GM18507 (cell line): ENCODE results near the gene FAM13C.
"Not testable (repeated sequence)": the region's sequence is repeated elsewhere in the genome, so short reads cannot be mapped to it uniquely, and the experiment has no call there.

Experiments used
- DNase-seq: peaks from one replicate; pipeline ENCODE4 v3.0.0; 2011; ENCODE audit warnings: low read depth; ENCODE audit not compliant: insufficient read length; ENCODE audit errors: extremely low spot score
- FAIRE-seq: peaks from 2 replicates; lab custom pipeline; 2011; peaks lifted over from hg19 to GRCh38; lab: Jason Lieb, UNC

FAM13C gene

GRCh38 chr10:59243611-59244195 lies 118.6 kb downstream of the FAM13C start:
- FAIRE-seq = no peak
- no peak for DNase-seq

- DNase-seq (no peak), FAIRE-seq (no peak)
These were observed 119.4 kb downstream of the FAM13C start for GRCh38 chr10:59242991-59243390.

- FAIRE-seq (no peak), DNase-seq (no peak)
These were observed 120.3 kb downstream of the FAM13C start for GRCh38 chr10:59242057-59242456.

- DNase-seq (no peak), FAIRE-seq (peak; percentile 75)
These were observed 121.7 kb downstream of the FAM13C start for GRCh38 chr10:59240582-59241183.

GRCh38 chr10:59239108-59239507 lies 123.2 kb downstream of the FAM13C start:
- not testable (repeated sequence) for FAIRE-seq, DNase-seq

- FAIRE-seq (no peak), DNase-seq (no peak)
These were observed 124.6 kb downstream of the FAM13C start for GRCh38 chr10:59237775-59238174.

GRCh38 chr10:59236064-59236697 lies 126.2 kb downstream of the FAM13C start:
- FAIRE-seq = no peak
- DNase-seq = no peak

GRCh38 chr10:59234816-59235429 lies 127.4 kb downstream of the FAM13C start:
- FAIRE-seq = peak; percentile 41
- DNase-seq = no peak

- DNase-seq (no peak), FAIRE-seq (no peak)
These were observed 128.2 kb downstream of the FAM13C start for GRCh38 chr10:59234194-59234593.

- no peak for DNase-seq
- FAIRE-seq = no peak
These were observed 132.9 kb downstream of the FAM13C start for GRCh38 chr10:59229441-59229840.

- no peak for DNase-seq
- FAIRE-seq = no peak
These were observed 135.1 kb downstream of the FAM13C start for GRCh38 chr10:59227136-59227673.

GRCh38 chr10:59225211-59225610 lies 137.1 kb downstream of the FAM13C start:
- DNase-seq (no peak), FAIRE-seq (no peak)

- FAIRE-seq, DNase-seq: not testable (repeated sequence)
These were observed 138.8 kb downstream of the FAM13C start for GRCh38 chr10:59223597-59223996.

GRCh38 chr10:59222788-59223187 lies 139.6 kb downstream of the FAM13C start:
- DNase-seq (no peak), FAIRE-seq (no peak)

GRCh38 chr10:59216178-59216869 lies 146.0 kb downstream of the FAM13C start:
- no peak for DNase-seq
- FAIRE-seq = no peak

- no peak for DNase-seq
- FAIRE-seq = no peak
These were observed 148.2 kb downstream of the FAM13C start for GRCh38 chr10:59214160-59214559.

- no peak for DNase-seq
- no peak for FAIRE-seq
These were observed 150.0 kb downstream of the FAM13C start for GRCh38 chr10:59212301-59212798.

GRCh38 chr10:59206204-59206720 lies 156.1 kb downstream of the FAM13C start:
- no peak for FAIRE-seq
- DNase-seq = no peak
